Endodermal cell (in vitro differentiated cells): ENCODE data around the gene BLVRA. TPM values are rescaled to one million over a fixed set of nuclear protein-coding genes. Genes with fewer than 3 reads are reported as not detected.

Source experiments
- DNase-seq: peaks from one replicate; pipeline ENCODE4 v3.0.0-alpha.2; 2017
- H3K27ac ChIP-seq: 2 replicates; pipeline ENCODE4 v1.5.1; 2013; ENCODE audit warnings: mild to moderate bottlenecking, low read depth, low read length, moderate library complexity
- H3K27me3 ChIP-seq: 2 replicates; pipeline ENCODE4 v1.6.1; 2013; ENCODE audit warnings: mild to moderate bottlenecking, low read length, moderate library complexity; ENCODE audit not compliant: insufficient read depth, control insufficient read depth, poor library complexity, severe bottlenecking
- H3K36me3 ChIP-seq: 2 replicates; pipeline ENCODE4 v1.7.0; 2013; ENCODE audit warnings: mild to moderate bottlenecking, low read length, moderate library complexity; ENCODE audit not compliant: control insufficient read depth, insufficient read depth
- H3K4me1 ChIP-seq: one replicate; pipeline ENCODE4 v1.7.0; 2013; ENCODE audit warnings: low read length; ENCODE audit not compliant: control insufficient read depth, insufficient read depth
- H3K4me3 ChIP-seq: 2 replicates; pipeline ENCODE4 v1.5.1; 2013; ENCODE audit warnings: mild to moderate bottlenecking, low read length, moderate library complexity
- H3K9ac ChIP-seq: 2 replicates; pipeline ENCODE4 v1.6.1; 2013; ENCODE audit warnings: mild to moderate bottlenecking, low read length, moderate library complexity; ENCODE audit not compliant: poor library complexity, severe bottlenecking; ENCODE audit errors: extremely low read depth
- H3K9me3 ChIP-seq: 2 replicates; pipeline ENCODE4 v1.6.1; 2013; ENCODE audit warnings: mild to moderate bottlenecking, low read length, moderate library complexity; ENCODE audit not compliant: control insufficient read depth
- H3K27ac Mint-ChIP-seq: 2 replicates; pipeline ENCODE4 v1.8.0; 2020; ENCODE audit warnings: mixed read lengths
- H3K27me3 Mint-ChIP-seq: 2 replicates; pipeline ENCODE4 v1.8.0; 2021; ENCODE audit warnings: mild to moderate bottlenecking, mixed read lengths; ENCODE audit not compliant: insufficient read depth
- H3K36me3 Mint-ChIP-seq: 2 replicates; pipeline ENCODE4 v1.8.0; 2020; ENCODE audit warnings: low read depth, mixed read lengths
- H3K4me1 Mint-ChIP-seq: 2 replicates; pipeline ENCODE4 v1.8.0; 2020; ENCODE audit warnings: mixed read lengths
- H3K4me3 Mint-ChIP-seq: 2 replicates; pipeline ENCODE4 v1.8.0; 2020; ENCODE audit warnings: mild to moderate bottlenecking, moderate library complexity, mixed read lengths
- H3K9me3 Mint-ChIP-seq: 2 replicates; pipeline ENCODE4 v1.8.0; 2020; ENCODE audit warnings: mild to moderate bottlenecking, mixed read lengths
- WGBS, 2 experiments: methylation state at CpG; one replicate each; pipeline versions ENCODE4 v1.1.5 to v1.1.7; 2013; ENCODE audit warnings: missing lambda C conversion rate in 2 of 2, mixed read lengths in 1 of 2; ENCODE audit not compliant: insufficient coverage in 1 of 2, insufficient read length in 1 of 2; 5-methylcytosine and 5-hydroxymethylcytosine counted together
- total RNA-seq, 2 donors: library from RNA; stranded (reverse); fragmentation: NEBNext Ultra II Directional in 1 of 2; extraction: Animal tissue kit (Norgen Biotek cat#: 25700) in 1 of 2; gene quantifications; 2 replicates in 1 of 2; 3 replicates in 1 of 2; pipeline ENCODE4 v1.2.1, GENCODE V29; 2021
- TF ChIP-seq, protein P1 (sequence below): fragments of 200-600 bp; sonication (generic); conservative IDR thresholded peaks from 2 replicates; pipeline ENCODE4 v1.5.0; 2021; ENCODE audit warnings: antibody characterized with exemption, mild to moderate bottlenecking

Gene BLVRA
- total RNA-seq, 2 donors from 2014 or later, result 32.0 to 41.2 TPM

DNA sequence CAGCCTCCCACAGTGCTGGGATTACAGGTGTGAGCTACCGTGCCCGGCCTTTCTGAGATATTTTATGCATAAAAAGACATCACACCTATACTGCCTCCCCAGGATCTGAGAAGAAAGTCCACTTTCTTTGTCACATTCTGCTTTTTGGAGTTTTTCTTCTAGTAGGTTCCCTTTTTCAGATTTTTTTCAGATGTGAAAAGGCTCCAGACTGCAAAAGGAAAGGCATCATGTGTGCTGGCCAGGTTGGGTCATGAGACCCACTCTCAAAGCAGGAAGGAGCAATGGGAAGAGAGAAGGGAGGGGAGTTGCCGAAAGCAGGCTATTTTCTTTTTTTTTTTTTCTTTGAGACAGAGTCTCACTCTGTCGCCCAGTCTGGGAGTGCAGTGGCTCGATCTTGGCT lies 10.8 kb downstream of the BLVRA start:
- H3K4me3 ChIP-seq, result no peak overlapping the region
- Mint-ChIP-seq H3K36me3 (peaks cover 8% of the 10 kb centered on the region), H3K4me1 (peaks cover 50% of the 10 kb centered on the region), H3K9me3 (peaks cover 7% of the 10 kb centered on the region), H3K27ac (no peak overlapping the region), H3K27me3 (peaks cover 3% of the 10 kb centered on the region), H3K4me3 (no peak overlapping the region)
- H3K27ac ChIP-seq, result no peak overlapping the region
- TF ChIP-seq, protein P1, sequence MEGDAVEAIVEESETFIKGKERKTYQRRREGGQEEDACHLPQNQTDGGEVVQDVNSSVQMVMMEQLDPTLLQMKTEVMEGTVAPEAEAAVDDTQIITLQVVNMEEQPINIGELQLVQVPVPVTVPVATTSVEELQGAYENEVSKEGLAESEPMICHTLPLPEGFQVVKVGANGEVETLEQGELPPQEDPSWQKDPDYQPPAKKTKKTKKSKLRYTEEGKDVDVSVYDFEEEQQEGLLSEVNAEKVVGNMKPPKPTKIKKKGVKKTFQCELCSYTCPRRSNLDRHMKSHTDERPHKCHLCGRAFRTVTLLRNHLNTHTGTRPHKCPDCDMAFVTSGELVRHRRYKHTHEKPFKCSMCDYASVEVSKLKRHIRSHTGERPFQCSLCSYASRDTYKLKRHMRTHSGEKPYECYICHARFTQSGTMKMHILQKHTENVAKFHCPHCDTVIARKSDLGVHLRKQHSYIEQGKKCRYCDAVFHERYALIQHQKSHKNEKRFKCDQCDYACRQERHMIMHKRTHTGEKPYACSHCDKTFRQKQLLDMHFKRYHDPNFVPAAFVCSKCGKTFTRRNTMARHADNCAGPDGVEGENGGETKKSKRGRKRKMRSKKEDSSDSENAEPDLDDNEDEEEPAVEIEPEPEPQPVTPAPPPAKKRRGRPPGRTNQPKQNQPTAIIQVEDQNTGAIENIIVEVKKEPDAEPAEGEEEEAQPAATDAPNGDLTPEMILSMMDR, result no peak
- no peak overlapping the region for H3K9ac ChIP-seq
- WGBS, 2 experiments, result 83 to 88% methylated on average over 4 to 5 of the region's 5 CpGs
- H3K9me3 ChIP-seq, result no peaks in the 10 kb centered on the region
- H3K27me3 ChIP-seq, result peaks cover 13% of the 10 kb centered on the region
- no peaks in the 10 kb centered on the region for H3K36me3 ChIP-seq
- peaks cover 8% of the 10 kb centered on the region for H3K4me1 ChIP-seq
- DNase-seq, result no peak

DNA sequence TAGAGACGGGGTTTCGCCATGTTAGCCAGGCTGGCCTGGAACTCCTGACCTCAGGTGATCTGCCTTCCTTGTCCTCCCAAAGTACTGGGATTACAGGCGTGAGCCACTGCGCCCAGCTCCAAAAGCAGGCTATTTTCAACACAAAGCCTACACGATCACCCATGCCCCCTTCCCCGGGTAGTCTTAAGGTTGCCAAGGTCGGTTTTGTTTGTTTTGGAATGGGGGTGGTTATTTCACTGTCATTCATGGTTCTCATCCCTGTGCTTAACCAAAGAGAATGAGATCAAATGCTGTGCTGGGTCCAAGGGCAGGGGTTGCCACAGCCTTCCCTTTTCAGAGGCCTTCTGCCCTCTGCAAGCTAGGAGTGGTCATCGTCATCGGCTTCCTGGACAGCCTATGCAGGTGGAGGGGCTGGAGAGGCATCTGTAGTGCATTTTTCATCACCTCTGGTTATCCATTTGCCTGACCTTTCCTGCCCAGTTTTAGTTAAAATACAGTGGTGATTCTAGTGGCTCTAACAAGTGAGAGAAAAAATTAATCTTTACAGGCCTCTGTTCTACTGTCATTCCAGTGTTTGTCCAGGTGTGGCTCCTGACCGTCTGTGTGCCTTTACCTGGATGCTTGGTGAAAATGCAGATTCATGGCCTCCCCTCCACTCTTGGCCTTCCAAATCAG lies 11.4 kb downstream of the BLVRA start:
- no peak for DNase-seq
- H3K27me3 Mint-ChIP-seq, result peaks cover 3% of the 10 kb centered on the region
- H3K36me3 ChIP-seq, result no peaks in the 10 kb centered on the region
- TF ChIP-seq, protein P1, result no peak
- no peak overlapping the region for H3K4me3 ChIP-seq
- H3K9me3 Mint-ChIP-seq, result peaks cover 9% of the 10 kb centered on the region
- 89 to 96% methylated on average over 5 to 10 of the region's 10 CpGs for WGBS, 2 experiments
- peaks cover 13% of the 10 kb centered on the region for H3K27me3 ChIP-seq
- H3K4me1 Mint-ChIP-seq, result peaks cover 44% of the 10 kb centered on the region
- peaks cover 8% of the 10 kb centered on the region for H3K4me1 ChIP-seq
- H3K27ac ChIP-seq, result no peak overlapping the region
- H3K27ac Mint-ChIP-seq, result no peak overlapping the region
- H3K9me3 ChIP-seq, result no peaks in the 10 kb centered on the region
- no peak overlapping the region for H3K9ac ChIP-seq
- peaks cover 11% of the 10 kb centered on the region for H3K36me3 Mint-ChIP-seq
- H3K4me3 Mint-ChIP-seq, result no peak overlapping the region

DNA sequence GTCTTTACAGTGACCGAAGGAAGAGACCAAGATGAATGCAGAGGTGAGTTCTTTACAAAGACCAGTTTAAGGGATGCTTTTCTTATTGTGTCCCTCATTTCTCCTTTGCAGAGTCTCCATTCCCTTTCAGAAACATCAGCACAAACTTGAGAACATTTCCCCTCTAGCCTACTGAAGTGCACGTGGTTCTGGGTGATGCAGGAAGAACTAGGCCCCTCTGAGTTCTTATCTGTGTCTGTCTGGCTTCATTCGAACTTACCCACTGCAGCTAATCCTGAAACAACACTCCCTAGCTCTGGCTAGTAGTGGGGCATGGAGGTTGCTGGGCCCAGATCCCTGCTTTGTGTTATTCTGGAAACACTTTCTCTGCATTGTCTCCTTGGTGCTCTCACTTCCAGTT lies 12.6 kb downstream of the BLVRA start:
- H3K27ac ChIP-seq, result no peak overlapping the region
- no peaks in the 10 kb centered on the region for H3K9me3 ChIP-seq
- Mint-ChIP-seq H3K27ac (no peak overlapping the region), H3K27me3 (peaks cover 3% of the 10 kb centered on the region), H3K4me1 (peaks cover 44% of the 10 kb centered on the region), H3K9me3 (peaks cover 12% of the 10 kb centered on the region), H3K4me3 (no peak overlapping the region), H3K36me3 (peaks cover 11% of the 10 kb centered on the region)
- peaks cover 13% of the 10 kb centered on the region for H3K27me3 ChIP-seq
- no peak overlapping the region for H3K4me3 ChIP-seq
- H3K4me1 ChIP-seq, result peaks cover 8% of the 10 kb centered on the region
- no peaks in the 10 kb centered on the region for H3K36me3 ChIP-seq
- no peak for DNase-seq
- WGBS, 2 experiments, result 60 to 81% methylated on average over 2 to 3 of the region's 3 CpGs
- TF ChIP-seq, protein P1, result no peak
- H3K9ac ChIP-seq, result no peak overlapping the region
